B cell (primary cell): ENCODE data around the gene STIM1.

ENCODE experiments used
- EZH2 ChIP-seq: IDR thresholded peaks from 2 replicates; pipeline ENCODE4 v1.6.1; 2012; ENCODE audit warnings: borderline replicate concordance, low read depth, mild to moderate bottlenecking, moderate library complexity, low read length; ENCODE audit not compliant: insufficient read depth, poor library complexity, severe bottlenecking
- TF ChIP-seq, protein P1 (sequence below): fragments of 200-600 bp; IDR thresholded peaks from one replicate; pipeline ENCODE4 v1.8.0; 2022; ENCODE audit warnings: antibody characterized with exemption, mild to moderate bottlenecking

DNA sequence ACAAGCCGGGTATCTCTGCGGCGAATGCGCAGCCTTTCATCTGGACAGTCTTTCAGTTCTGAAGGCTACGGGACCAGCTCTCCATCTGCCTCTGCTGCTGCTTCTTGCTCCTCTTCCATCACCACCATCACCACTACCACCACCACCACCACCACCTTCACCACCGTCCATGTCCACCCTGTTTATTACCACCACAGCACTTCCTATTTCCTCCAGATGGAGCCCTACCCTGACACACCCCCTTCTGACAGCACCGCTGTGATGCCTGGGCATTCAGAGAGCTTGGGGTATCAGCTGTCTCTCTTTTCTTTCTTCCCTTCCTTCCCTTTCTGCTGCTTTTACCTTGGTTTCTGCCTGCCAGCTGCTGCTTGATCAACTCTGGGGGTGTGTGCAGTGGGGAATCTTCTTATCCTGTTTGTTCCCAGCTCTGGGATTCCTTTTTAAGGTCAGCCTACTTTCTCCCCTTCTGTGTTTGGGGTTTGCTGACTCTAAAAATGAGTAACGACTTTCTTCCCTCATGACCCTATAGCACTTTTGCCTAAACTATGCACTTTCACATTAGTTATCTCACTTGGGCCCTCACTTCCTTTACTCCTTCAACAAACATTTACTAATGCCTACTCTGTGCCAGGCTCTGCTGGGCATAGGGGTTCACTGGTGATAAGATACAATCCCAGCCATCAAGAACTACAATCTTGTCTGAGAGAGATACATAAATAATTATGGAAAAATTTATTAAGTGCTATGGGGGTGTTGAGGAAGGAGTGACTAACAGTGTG is 231.3 kb downstream of the STIM1 start:
- TF ChIP-seq, protein P1, sequence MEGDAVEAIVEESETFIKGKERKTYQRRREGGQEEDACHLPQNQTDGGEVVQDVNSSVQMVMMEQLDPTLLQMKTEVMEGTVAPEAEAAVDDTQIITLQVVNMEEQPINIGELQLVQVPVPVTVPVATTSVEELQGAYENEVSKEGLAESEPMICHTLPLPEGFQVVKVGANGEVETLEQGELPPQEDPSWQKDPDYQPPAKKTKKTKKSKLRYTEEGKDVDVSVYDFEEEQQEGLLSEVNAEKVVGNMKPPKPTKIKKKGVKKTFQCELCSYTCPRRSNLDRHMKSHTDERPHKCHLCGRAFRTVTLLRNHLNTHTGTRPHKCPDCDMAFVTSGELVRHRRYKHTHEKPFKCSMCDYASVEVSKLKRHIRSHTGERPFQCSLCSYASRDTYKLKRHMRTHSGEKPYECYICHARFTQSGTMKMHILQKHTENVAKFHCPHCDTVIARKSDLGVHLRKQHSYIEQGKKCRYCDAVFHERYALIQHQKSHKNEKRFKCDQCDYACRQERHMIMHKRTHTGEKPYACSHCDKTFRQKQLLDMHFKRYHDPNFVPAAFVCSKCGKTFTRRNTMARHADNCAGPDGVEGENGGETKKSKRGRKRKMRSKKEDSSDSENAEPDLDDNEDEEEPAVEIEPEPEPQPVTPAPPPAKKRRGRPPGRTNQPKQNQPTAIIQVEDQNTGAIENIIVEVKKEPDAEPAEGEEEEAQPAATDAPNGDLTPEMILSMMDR, result no peak
- no peak for TF ChIP-seq EZH2
